PFSK-1 (cell line): ENCODE measurements around the gene TMEM9.

Source experiments
- POLR2AphosphoS5 ChIP-seq: IDR thresholded peaks from 2 replicates; pipeline ENCODE4 v1.6.1; 2012; ENCODE audit warnings: low read depth, mild to moderate bottlenecking, control low read depth, low read length, moderate library complexity
- TAF1 ChIP-seq: IDR thresholded peaks from 2 replicates; pipeline ENCODE4 v1.6.1; 2012; ENCODE audit warnings: low read length, control low read depth, borderline replicate concordance; ENCODE audit not compliant: insufficient read depth

DNA sequence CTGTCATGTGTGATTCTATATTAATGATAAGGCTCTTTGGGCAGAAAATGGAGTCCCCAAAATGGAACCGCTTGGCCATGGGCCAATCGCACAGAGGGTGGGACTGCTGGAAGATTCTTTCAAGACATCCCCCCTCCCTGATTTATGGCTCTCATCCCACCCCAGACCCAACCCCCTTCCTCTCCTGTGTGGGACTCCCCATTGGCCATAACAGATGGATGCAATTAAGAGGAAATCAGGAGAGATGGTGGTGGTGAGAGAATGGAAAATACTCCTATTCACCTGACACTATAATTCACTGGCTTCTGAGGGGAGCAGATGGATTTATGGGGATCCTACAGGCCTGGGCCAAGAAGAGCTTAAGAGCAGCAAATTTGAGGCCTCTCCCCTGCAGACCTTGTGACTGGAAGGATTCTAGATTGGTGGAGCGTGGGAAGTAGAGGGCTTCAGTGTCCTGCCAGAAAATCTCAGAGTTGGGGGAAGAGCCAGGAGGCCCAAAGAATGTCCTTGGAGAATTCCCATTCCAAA is 38.1 kb upstream of the TMEM9 start:
- TF ChIP-seq TAF1 (no peak), POLR2AphosphoS5 (no peak)
